Nephron progenitor cell (in vitro differentiated cells): ENCODE data around the gene ZNF566.

Experiments
- DNase-seq: peaks from one replicate; pipeline ENCODE4 v3.0.0; 2021
- H3K27ac Mint-ChIP-seq: 2 replicates; pipeline ENCODE4 v1.8.0; 2021; ENCODE audit warnings: mild to moderate bottlenecking, moderate library complexity, mixed read lengths
- H3K27me3 Mint-ChIP-seq: 2 replicates; pipeline ENCODE4 v1.8.0; 2021; ENCODE audit warnings: mild to moderate bottlenecking, low read depth, mixed read lengths; ENCODE audit not compliant: poor library complexity
- H3K36me3 Mint-ChIP-seq: 2 replicates; pipeline ENCODE4 v1.8.0; 2021; ENCODE audit warnings: low read depth, mixed read lengths
- H3K4me1 Mint-ChIP-seq: 2 replicates; pipeline ENCODE4 v1.8.0; 2021; ENCODE audit warnings: mixed read lengths
- H3K4me3 Mint-ChIP-seq: 2 replicates; pipeline ENCODE4 v1.8.0; 2021; ENCODE audit warnings: mild to moderate bottlenecking, moderate library complexity, mixed read lengths
- H3K9me3 Mint-ChIP-seq: 2 replicates; pipeline ENCODE4 v1.8.0; 2021; ENCODE audit warnings: mild to moderate bottlenecking, moderate library complexity, mixed read lengths
- CTCF ChIP-seq: fragments of 200-600 bp; sonication (generic); IDR thresholded peaks from 2 replicates; pipeline ENCODE4 v1.5.0; 2021; ENCODE audit warnings: antibody characterized with exemption

The ZNF566 gene

GRCh38 chr19:36489920-36490415, 607 bp upstream of the ZNF566 start:
- Mint-ChIP-seq H3K27ac (peak overlapping the region; percentile 100), H3K36me3 (peaks cover 58% of the 10 kb centered on the region), H3K9me3 (peaks cover 92% of the 10 kb centered on the region), H3K4me1 (peaks cover 19% of the 10 kb centered on the region), H3K4me3 (peak overlapping the region; percentile 99), H3K27me3 (peaks cover 4% of the 10 kb centered on the region)
- DNase-seq = peak; percentile 71
- TF ChIP-seq CTCF = no peak

GRCh38 chr19:36488846-36489117, 579 bp downstream of the ZNF566 start:
- no peak for TF ChIP-seq CTCF
- no peak for DNase-seq
- Mint-ChIP-seq H3K9me3 (peaks cover 95% of the 10 kb centered on the region), H3K27ac (peak overlapping the region; percentile 100), H3K36me3 (peaks cover 70% of the 10 kb centered on the region), H3K27me3 (peaks cover 8% of the 10 kb centered on the region), H3K4me1 (peaks cover 19% of the 10 kb centered on the region), H3K4me3 (peak overlapping the region; percentile 99)

GRCh38 chr19:36488118-36488845, 1.1 kb downstream of the ZNF566 start:
- no peak for TF ChIP-seq CTCF
- no peak for DNase-seq
- peaks cover 19% of the 10 kb centered on the region for H3K4me1 Mint-ChIP-seq
- peak overlapping the region; percentile 99 for H3K4me3 Mint-ChIP-seq
- peaks cover 8% of the 10 kb centered on the region for H3K27me3 Mint-ChIP-seq
- peaks cover 75% of the 10 kb centered on the region for H3K36me3 Mint-ChIP-seq
- peaks cover 95% of the 10 kb centered on the region for H3K9me3 Mint-ChIP-seq
- no peak overlapping the region for H3K27ac Mint-ChIP-seq

GRCh38 chr19:36483653-36484052, 5.7 kb downstream of the ZNF566 start:
- Mint-ChIP-seq H3K27me3 (peaks cover 8% of the 10 kb centered on the region), H3K4me1 (peaks cover 5% of the 10 kb centered on the region), H3K27ac (no peak overlapping the region), H3K36me3 (peaks cover 98% of the 10 kb centered on the region), H3K4me3 (no peak overlapping the region), H3K9me3 (peaks cover 99% of the 10 kb centered on the region)
- DNase-seq = no peak
- no peak for TF ChIP-seq CTCF

GRCh38 chr19:36482876-36483275, 6.5 kb downstream of the ZNF566 start:
- Mint-ChIP-seq H3K4me3 (no peak overlapping the region), H3K36me3 (peaks cover 100% of the 10 kb centered on the region), H3K27me3 (peaks cover 8% of the 10 kb centered on the region), H3K4me1 (no peaks in the 10 kb centered on the region), H3K27ac (no peak overlapping the region), H3K9me3 (peaks cover 99% of the 10 kb centered on the region)
- no peak for DNase-seq
- no peak for TF ChIP-seq CTCF

- no peak for DNase-seq
- Mint-ChIP-seq H3K4me1 (no peaks in the 10 kb centered on the region), H3K36me3 (peaks cover 89% of the 10 kb centered on the region), H3K9me3 (peaks cover 65% of the 10 kb centered on the region), H3K4me3 (no peak overlapping the region), H3K27me3 (no peaks in the 10 kb centered on the region), H3K27ac (no peak overlapping the region)
- no peak for TF ChIP-seq CTCF
Measured at GRCh38 chr19:36460046-36460445, 29.3 kb downstream of the ZNF566 start.
